A673 (cell line): ENCODE measurements around the gene CLEC1A. TPM values are rescaled to one million over a fixed set of nuclear protein-coding genes. Genes with fewer than 3 reads are reported as not detected.

Experiments
- BruUV-seq: library from RNA; stranded (reverse); fragments of 400-500 nt; replicated peaks from 2 replicates; lab custom pipeline; 2021; lab: Mats Ljungman, UMichigan
- CTCF ChIA-PET: fragments of 300-600 bp; sonication (Branson Sonifier 250); formaldehyde crosslinking; loops from one replicate; lab custom pipeline; 2022; ENCODE audit warnings: antibody characterized with exemption; lab: Charles Lee
- POLR2A ChIA-PET: fragments of 300-600 bp; sonication (Branson Sonifier 250); formaldehyde crosslinking; loops from one replicate; lab custom pipeline; 2022; ENCODE audit warnings: antibody characterized with exemption; ENCODE audit not compliant: low non-redundant PET; lab: Charles Lee
- DNase-seq: peaks from one replicate; pipeline ENCODE4 v3.0.0-alpha.2; 2015; ENCODE audit warnings: low spot score
- H3K27ac ChIP-seq: fragments of 200-600 bp; sonication (generic); 2 replicates; pipeline ENCODE4 v1.5.1; 2016; ENCODE audit warnings: mixed run types, low read depth, mild to moderate bottlenecking, mixed read lengths, antibody characterized with exemption, low read length; ENCODE audit not compliant: poor library complexity, severe bottlenecking
- H3K27me3 ChIP-seq: fragments of 200-600 bp; sonication (generic); replicated peaks from 2 replicates; pipeline ENCODE4 v1.6.1; 2017; ENCODE audit warnings: mixed run types, low read depth, mild to moderate bottlenecking, mixed read lengths, antibody characterized with exemption, low read length; ENCODE audit not compliant: insufficient read depth, poor library complexity
- H3K36me3 ChIP-seq: fragments of 200-600 bp; sonication (generic); 2 replicates; pipeline ENCODE4 v1.6.1; 2016; ENCODE audit warnings: mixed run types, mild to moderate bottlenecking, mixed read lengths, antibody characterized with exemption, low read length; ENCODE audit not compliant: insufficient read depth, poor library complexity, severe bottlenecking
- H3K4me1 ChIP-seq: fragments of 200-600 bp; sonication (generic); 2 replicates; pipeline ENCODE4 v1.6.1; 2017; ENCODE audit warnings: mixed run types, mild to moderate bottlenecking, mixed read lengths, antibody characterized with exemption, low read length; ENCODE audit not compliant: insufficient read depth, poor library complexity, severe bottlenecking
- H3K4me3 ChIP-seq: fragments of 200-600 bp; sonication (generic); 2 replicates; pipeline ENCODE4 v1.5.1; 2016; ENCODE audit warnings: low read depth, mixed run types, mild to moderate bottlenecking, mixed read lengths, low read length; ENCODE audit not compliant: poor library complexity, severe bottlenecking
- H3K9me3 ChIP-seq: fragments of 200-600 bp; sonication (generic); 2 replicates; pipeline ENCODE4 v1.6.1; 2016; ENCODE audit warnings: mixed run types, low read depth, mild to moderate bottlenecking, mixed read lengths, antibody characterized with exemption, low read length; ENCODE audit not compliant: poor library complexity, severe bottlenecking
- EZH2 ChIP-seq: fragments of 200-600 bp; sonication (generic); IDR thresholded peaks from 2 replicates; pipeline ENCODE4 v1.6.1; 2017; ENCODE audit warnings: borderline replicate concordance, low read depth, mild to moderate bottlenecking, mixed read lengths, antibody characterized with exemption, low read length; ENCODE audit not compliant: poor library complexity, severe bottlenecking
- intact Hi-C: fragments of 100-400 bp; cut with micrococcal nuclease; formaldehyde crosslinking; loops from one replicate; pipeline ENCODE4 v1.10.0; 2022; ENCODE audit not compliant: unreplicated experiment
- total RNA-seq: library from RNA; stranded (reverse); gene quantifications from 2 replicates; pipeline ENCODE4 v1.2.3, GENCODE V29; 2021
- TF ChIP-seq, protein P1 (sequence below): fragments of 300-800, 200-600 bp; sonication (generic); conservative IDR thresholded peaks from 2 replicates; pipeline ENCODE4 v1.5.1; 2017; ENCODE audit warnings: low read depth, mild to moderate bottlenecking, antibody characterized with exemption, low read length, moderate library complexity, mixed read lengths

The CLEC1A gene
- total RNA-seq, 1 experiment from 2014 or later = not detected

DNA sequence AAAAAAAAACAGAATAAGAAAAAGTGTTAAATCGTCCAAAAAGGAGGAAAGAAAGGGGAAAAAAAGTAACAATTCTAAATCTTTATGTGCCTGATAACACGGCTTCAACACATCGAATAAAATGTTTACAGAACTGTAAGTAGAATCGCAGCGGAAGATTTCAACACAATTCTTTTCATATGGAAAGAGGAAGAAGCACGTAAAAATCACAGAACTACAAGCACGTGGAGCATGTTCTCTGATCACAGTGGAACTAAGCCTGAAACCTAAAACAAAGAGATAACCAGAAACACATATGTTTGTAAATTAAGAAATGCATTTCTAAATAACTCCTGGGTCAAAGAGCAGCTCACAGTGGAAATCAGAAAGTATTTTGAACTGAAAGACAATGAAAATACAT is 22.5 kb upstream of the CLEC1A start:
- Histone ChIP-seq H3K27ac (no peak overlapping the region), H3K36me3 (no peaks in the 10 kb centered on the region), H3K27me3 (no peaks in the 10 kb centered on the region), H3K9me3 (no peaks in the 10 kb centered on the region), H3K4me1 (no peaks in the 10 kb centered on the region), H3K4me3 (no peak overlapping the region)
- intact Hi-C loops = no loop called here
- no peak for DNase-seq
- no TSS peak for BruUV-seq
- POLR2A ChIA-PET = no interaction called here
- CTCF ChIA-PET = no interaction called here
- TF ChIP-seq EZH2 = no peak
- TF ChIP-seq, protein P1, sequence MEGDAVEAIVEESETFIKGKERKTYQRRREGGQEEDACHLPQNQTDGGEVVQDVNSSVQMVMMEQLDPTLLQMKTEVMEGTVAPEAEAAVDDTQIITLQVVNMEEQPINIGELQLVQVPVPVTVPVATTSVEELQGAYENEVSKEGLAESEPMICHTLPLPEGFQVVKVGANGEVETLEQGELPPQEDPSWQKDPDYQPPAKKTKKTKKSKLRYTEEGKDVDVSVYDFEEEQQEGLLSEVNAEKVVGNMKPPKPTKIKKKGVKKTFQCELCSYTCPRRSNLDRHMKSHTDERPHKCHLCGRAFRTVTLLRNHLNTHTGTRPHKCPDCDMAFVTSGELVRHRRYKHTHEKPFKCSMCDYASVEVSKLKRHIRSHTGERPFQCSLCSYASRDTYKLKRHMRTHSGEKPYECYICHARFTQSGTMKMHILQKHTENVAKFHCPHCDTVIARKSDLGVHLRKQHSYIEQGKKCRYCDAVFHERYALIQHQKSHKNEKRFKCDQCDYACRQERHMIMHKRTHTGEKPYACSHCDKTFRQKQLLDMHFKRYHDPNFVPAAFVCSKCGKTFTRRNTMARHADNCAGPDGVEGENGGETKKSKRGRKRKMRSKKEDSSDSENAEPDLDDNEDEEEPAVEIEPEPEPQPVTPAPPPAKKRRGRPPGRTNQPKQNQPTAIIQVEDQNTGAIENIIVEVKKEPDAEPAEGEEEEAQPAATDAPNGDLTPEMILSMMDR = no peak

DNA sequence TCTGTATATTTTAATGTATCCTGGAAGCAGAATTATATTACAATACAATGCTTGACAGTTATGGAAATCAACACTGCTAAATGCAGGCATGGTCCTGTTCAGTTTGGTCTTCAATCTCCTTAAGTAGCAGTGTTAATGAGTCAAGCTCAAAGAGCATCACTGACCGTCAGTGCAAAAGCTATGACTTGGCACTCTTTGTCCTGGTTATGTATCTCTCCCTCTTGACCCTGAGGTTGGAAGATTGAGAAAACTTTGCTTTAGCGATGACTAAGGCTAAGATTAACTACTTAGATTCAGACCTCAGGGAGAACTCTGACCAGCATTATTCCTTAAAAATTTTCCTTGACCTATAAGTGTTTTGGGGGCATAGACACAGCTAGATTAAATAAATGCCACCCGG is 20.3 kb upstream of the CLEC1A start:
- no peak for TF ChIP-seq EZH2
- TF ChIP-seq, protein P1 = no peak
- ChIA-PET CTCF (no interaction called here), POLR2A (no interaction called here)

DNA sequence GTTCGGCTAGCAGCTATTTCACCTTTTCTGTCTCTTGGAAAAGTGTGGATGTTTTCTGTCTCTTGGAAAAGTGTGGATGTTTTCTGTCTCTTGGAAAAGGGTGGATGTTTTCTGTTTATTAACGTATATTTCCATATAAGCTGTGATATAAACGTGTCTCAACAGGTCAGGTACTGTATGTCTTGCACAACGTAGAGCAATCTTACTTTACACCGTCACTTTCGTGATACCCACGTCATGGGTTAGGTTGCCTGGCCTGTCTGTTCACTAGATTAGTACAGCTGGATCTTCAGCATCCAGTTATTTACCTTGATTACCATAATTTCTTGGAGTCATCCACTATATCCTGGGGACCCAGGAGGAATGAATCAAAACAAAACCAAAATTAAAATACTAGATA is 17.1 kb upstream of the CLEC1A start:
- H3K9me3 ChIP-seq = no peaks in the 10 kb centered on the region
- intact Hi-C loops = no loop called here
- H3K36me3 ChIP-seq = no peaks in the 10 kb centered on the region
- H3K4me3 ChIP-seq = no peak overlapping the region
- H3K4me1 ChIP-seq = no peaks in the 10 kb centered on the region
- no peak for DNase-seq
- H3K27ac ChIP-seq = no peak overlapping the region
- CTCF ChIA-PET = no interaction called here
- BruUV-seq = no TSS peak
- TF ChIP-seq, protein P1 = no peak
- no peak for TF ChIP-seq EZH2
- no peaks in the 10 kb centered on the region for H3K27me3 ChIP-seq
- POLR2A ChIA-PET = no interaction called here

More for the DNA sequence above, 20.3 kb upstream of the CLEC1A start:
- no peak overlapping the region for H3K4me3 ChIP-seq
- intact Hi-C loops = no loop called here
- no peaks in the 10 kb centered on the region for H3K36me3 ChIP-seq
- no peaks in the 10 kb centered on the region for H3K27me3 ChIP-seq
- no TSS peak for BruUV-seq
- H3K9me3 ChIP-seq = no peaks in the 10 kb centered on the region
- no peak overlapping the region for H3K27ac ChIP-seq
- DNase-seq = no peak
- no peaks in the 10 kb centered on the region for H3K4me1 ChIP-seq
